AG09319 (cell line): Measurements from ENCODE around the gene ARHGAP19.
"Not testable (repeated sequence)": the region's sequence is repeated elsewhere in the genome, so short reads cannot be mapped to it uniquely, and the experiment has no call there.

Experiments
- DNase-seq: peaks from one replicate; pipeline ENCODE4 v3.0.0-alpha.2; 2010; ENCODE audit warnings: low read depth; ENCODE audit errors: extremely low read depth
- CTCF ChIP-seq: IDR thresholded peaks from 2 replicates; pipeline ENCODE4 v1.5.1; 2011; ENCODE audit warnings: low read depth, mild to moderate bottlenecking, inconsistent platforms, low read length, moderate library complexity

ARHGAP19 gene

GRCh38 chr10:97297556-97298222, 5.3 kb upstream of the ARHGAP19 start:
- no peak for TF ChIP-seq CTCF
- no peak for DNase-seq

GRCh38 chr10:97292862-97293198, 393 bp upstream of the ARHGAP19 start:
- no peak for DNase-seq
- no peak for TF ChIP-seq CTCF

GRCh38 chr10:97291357-97292096, 910 bp downstream of the ARHGAP19 start:
- DNase-seq = no peak
- TF ChIP-seq CTCF = no peak

- not testable (repeated sequence) for DNase-seq
These were observed 1.7 kb downstream of the ARHGAP19 start for GRCh38 chr10:97290576-97291356.

GRCh38 chr10:97290076-97290475, 2.4 kb downstream of the ARHGAP19 start:
- not testable (repeated sequence) for DNase-seq

- DNase-seq = no peak
- TF ChIP-seq CTCF = no peak
These were observed 11.7 kb downstream of the ARHGAP19 start for GRCh38 chr10:97280783-97281182.

- DNase-seq = no peak
- no peak for TF ChIP-seq CTCF
These were observed 13.2 kb downstream of the ARHGAP19 start for GRCh38 chr10:97279121-97279815.

- peak; percentile 94 for DNase-seq
- TF ChIP-seq CTCF = peak; percentile 57
These were observed 13.9 kb downstream of the ARHGAP19 start for GRCh38 chr10:97278491-97278989.
